Measurements from ENCODE around the gene ANTXR1.
"Not testable (repeated sequence)": the region's sequence is repeated elsewhere in the genome, so short reads cannot be mapped to it uniquely, and the experiment has no call there.

ANTXR1 gene

GRCh38 chr2:69237070-69237670 is 224.2 kb downstream of the ANTXR1 start:
- DNase-seq (ENCODE audit: low spot score), result no peak

GRCh38 chr2:69238449-69239031 is 225.6 kb downstream of the ANTXR1 start:
- no peak for DNase-seq (ENCODE audit: low spot score)

GRCh38 chr2:69241093-69241492 is 228.1 kb downstream of the ANTXR1 start:
- no peak for DNase-seq (ENCODE audit: low spot score)

- no peak for DNase-seq (ENCODE audit: low spot score)
Measured at GRCh38 chr2:69241664-69242514, 228.9 kb downstream of the ANTXR1 start.

- DNase-seq (ENCODE audit: low spot score), result peak; percentile 61
Measured at GRCh38 chr2:69242651-69243051, 229.7 kb downstream of the ANTXR1 start.

- DNase-seq (ENCODE audit: low spot score), result no peak
Measured at GRCh38 chr2:69243652-69244051, 230.7 kb downstream of the ANTXR1 start.

- DNase-seq (ENCODE audit: low spot score), result no peak
Measured at GRCh38 chr2:69244882-69245281, 231.9 kb downstream of the ANTXR1 start.

GRCh38 chr2:69247583-69247982 is 234.6 kb downstream of the ANTXR1 start:
- no peak for DNase-seq (ENCODE audit: low spot score)

GRCh38 chr2:69248232-69248631 is 235.3 kb downstream of the ANTXR1 start:
- DNase-seq (ENCODE audit: low spot score), result no peak

- DNase-seq (ENCODE audit: low spot score), result no peak
Measured at GRCh38 chr2:69250981-69251380, 238.0 kb downstream of the ANTXR1 start.

GRCh38 chr2:69251943-69252342 is 239.0 kb downstream of the ANTXR1 start:
- no peak for DNase-seq (ENCODE audit: low spot score)

- no peak for DNase-seq (ENCODE audit: low spot score)
Measured at GRCh38 chr2:69253112-69253511, 240.1 kb downstream of the ANTXR1 start.

- DNase-seq (ENCODE audit: low spot score), result no peak
Measured at GRCh38 chr2:69253611-69254301, 240.8 kb downstream of the ANTXR1 start.

- DNase-seq (ENCODE audit: low spot score), result no peak
Measured at GRCh38 chr2:69255760-69256159, 242.8 kb downstream of the ANTXR1 start.

GRCh38 chr2:69259994-69260591 is 247.1 kb downstream of the ANTXR1 start:
- DNase-seq (ENCODE audit: low spot score), result not testable (repeated sequence)

- DNase-seq (ENCODE audit: low spot score), result no peak
Measured at GRCh38 chr2:69260666-69261065, 247.7 kb downstream of the ANTXR1 start.

- no peak for DNase-seq (ENCODE audit: low spot score)
Measured at GRCh38 chr2:69269330-69269729, 256.4 kb downstream of the ANTXR1 start.

GRCh38 chr2:69271831-69272257 is 258.9 kb downstream of the ANTXR1 start:
- no peak for DNase-seq (ENCODE audit: low spot score)

GRCh38 chr2:69272803-69273471 is 260.0 kb downstream of the ANTXR1 start:
- no peak for DNase-seq (ENCODE audit: low spot score)

- DNase-seq (ENCODE audit: low spot score), result no peak
Measured at GRCh38 chr2:69275490-69275889, 262.5 kb downstream of the ANTXR1 start.

GRCh38 chr2:69278366-69278765 is 265.4 kb downstream of the ANTXR1 start:
- no peak for DNase-seq (ENCODE audit: low spot score)

GRCh38 chr2:69279211-69279610 is 266.2 kb downstream of the ANTXR1 start:
- DNase-seq (ENCODE audit: low spot score), result no peak
